DND-41 (cell line): ENCODE data around the gene PLRG1.

ENCODE experiments used
- ATAC-seq: fragments of 200-7000 bp; cut with Tn5 transposase; 3 replicates; pipeline ENCODE4 v1.9.1; 2021; ENCODE audit warnings: low read depth; ENCODE audit not compliant: insufficient read depth
- DNase-seq: peaks from one replicate; pipeline ENCODE4 v3.0.0-alpha.2; 2020
- H2AFZ ChIP-seq: 2 replicates; pipeline ENCODE4 v1.6.0; 2012; ENCODE audit warnings: low read depth, low read length
- H3K27ac ChIP-seq: 2 replicates; pipeline ENCODE4 v1.5.1; 2012; ENCODE audit warnings: low read length, inconsistent platforms
- H3K27me3 ChIP-seq: fragments of 200-600 bp; sonication (generic); 2 replicates; pipeline ENCODE4 v1.6.0; 2012; ENCODE audit warnings: low read length, mild to moderate bottlenecking, inconsistent platforms; ENCODE audit not compliant: insufficient read depth, poor library complexity
- H3K36me3 ChIP-seq: 2 replicates; pipeline ENCODE4 v1.5.1; 2012; ENCODE audit warnings: low read length, inconsistent platforms; ENCODE audit not compliant: insufficient read depth
- H3K4me1 ChIP-seq: 2 replicates; pipeline ENCODE4 v1.5.1; 2012; ENCODE audit warnings: mild to moderate bottlenecking, low read length; ENCODE audit not compliant: insufficient read depth
- H3K4me2 ChIP-seq: 2 replicates; pipeline ENCODE4 v1.6.0; 2012; ENCODE audit warnings: mild to moderate bottlenecking, moderate library complexity, low read length, inconsistent platforms; ENCODE audit not compliant: insufficient read depth
- H3K4me3 ChIP-seq, 2 experiments: fragments of 200-600 bp in 1 of 2; shearing (Covaris generic) in 1 of 2; 2 replicates each; pipeline ENCODE4 v1.5.1; 2012 to 2016; ENCODE audit warnings: inconsistent platforms in 2 of 2, low read length in 2 of 2, mild to moderate bottlenecking in 2 of 2, low read depth in 1 of 2, moderate library complexity in 1 of 2
- H3K79me2 ChIP-seq: 2 replicates; pipeline ENCODE4 v1.6.0; 2012; ENCODE audit warnings: low read length, inconsistent platforms; ENCODE audit not compliant: insufficient read depth
- H3K9ac ChIP-seq: 2 replicates; pipeline ENCODE4 v1.6.0; 2012; ENCODE audit warnings: low read depth, mild to moderate bottlenecking, inconsistent platforms, low read length, moderate library complexity
- H3K9me3 ChIP-seq: 2 replicates; pipeline ENCODE4 v1.5.1; 2012; ENCODE audit warnings: low read length, moderate library complexity, mild to moderate bottlenecking, inconsistent platforms; ENCODE audit not compliant: insufficient read depth, severe bottlenecking
- H4K20me1 ChIP-seq: 2 replicates; pipeline ENCODE4 v1.6.0; 2012; ENCODE audit warnings: low read length; ENCODE audit not compliant: insufficient read depth
- EZH2 ChIP-seq: IDR thresholded peaks from 3 replicates; pipeline ENCODE4 v1.6.1; 2012; ENCODE audit warnings: borderline replicate concordance, low read depth, mild to moderate bottlenecking, moderate library complexity, low read length, inconsistent platforms; ENCODE audit not compliant: severe bottlenecking
- TF ChIP-seq, protein P1 (sequence below): IDR thresholded peaks from 2 replicates; pipeline ENCODE4 v1.5.1; 2012; ENCODE audit warnings: borderline replicate concordance, low read length, moderate library complexity, mild to moderate bottlenecking; ENCODE audit not compliant: poor library complexity, severe bottlenecking; ENCODE audit errors: extremely low read depth

Gene PLRG1

DNA sequence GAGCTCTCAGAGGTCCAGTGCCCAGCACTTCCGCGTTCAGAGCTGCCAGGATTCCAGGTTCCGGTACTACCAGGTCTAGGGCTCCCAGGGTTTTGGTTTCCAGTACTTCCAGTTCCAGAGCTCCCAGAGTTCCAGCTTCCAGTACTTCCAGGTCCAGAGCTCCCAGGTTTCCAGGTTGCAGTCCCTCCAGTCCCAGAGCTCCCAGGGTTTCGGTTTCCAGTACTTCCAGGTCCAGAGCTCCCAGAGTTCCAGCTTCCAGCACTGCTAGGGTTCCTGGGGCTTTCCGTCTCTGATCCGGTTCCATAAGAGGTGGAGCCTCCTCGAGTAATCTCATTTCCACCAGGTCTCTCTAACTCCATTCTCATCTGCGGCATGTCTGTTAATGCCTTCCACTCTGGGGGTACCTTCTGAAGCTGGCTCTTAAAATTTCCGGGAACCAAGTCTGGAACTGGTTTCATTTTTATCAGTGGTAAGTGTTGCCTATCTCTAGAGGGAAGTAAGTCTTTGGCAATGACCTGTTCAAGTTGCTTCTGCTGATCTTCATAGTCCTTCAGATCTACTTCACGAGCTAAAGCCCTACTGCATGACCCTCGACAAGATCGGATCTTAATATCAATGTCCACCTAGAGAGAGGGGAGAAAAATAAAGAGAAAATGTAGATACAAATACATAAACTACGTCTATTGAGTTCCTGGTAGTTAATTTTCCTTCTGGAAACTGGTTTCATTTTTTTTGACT lies 36.3 kb upstream of the PLRG1 start:
- Histone ChIP-seq H3K4me1 (no peaks in the 10 kb centered on the region), H4K20me1 (no peaks in the 10 kb centered on the region), H3K4me3 (no peak overlapping the region), H3K79me2 (no peaks in the 10 kb centered on the region), H3K27me3 (peaks cover 17% of the 10 kb centered on the region), H3K4me2 (no peak overlapping the region), H3K9me3 (no peaks in the 10 kb centered on the region), H3K27ac (no peak overlapping the region), H3K9ac (no peak overlapping the region), H2AFZ (no peak overlapping the region), H3K36me3 (no peaks in the 10 kb centered on the region)
- DNase-seq = no peak
- TF ChIP-seq, protein P1, sequence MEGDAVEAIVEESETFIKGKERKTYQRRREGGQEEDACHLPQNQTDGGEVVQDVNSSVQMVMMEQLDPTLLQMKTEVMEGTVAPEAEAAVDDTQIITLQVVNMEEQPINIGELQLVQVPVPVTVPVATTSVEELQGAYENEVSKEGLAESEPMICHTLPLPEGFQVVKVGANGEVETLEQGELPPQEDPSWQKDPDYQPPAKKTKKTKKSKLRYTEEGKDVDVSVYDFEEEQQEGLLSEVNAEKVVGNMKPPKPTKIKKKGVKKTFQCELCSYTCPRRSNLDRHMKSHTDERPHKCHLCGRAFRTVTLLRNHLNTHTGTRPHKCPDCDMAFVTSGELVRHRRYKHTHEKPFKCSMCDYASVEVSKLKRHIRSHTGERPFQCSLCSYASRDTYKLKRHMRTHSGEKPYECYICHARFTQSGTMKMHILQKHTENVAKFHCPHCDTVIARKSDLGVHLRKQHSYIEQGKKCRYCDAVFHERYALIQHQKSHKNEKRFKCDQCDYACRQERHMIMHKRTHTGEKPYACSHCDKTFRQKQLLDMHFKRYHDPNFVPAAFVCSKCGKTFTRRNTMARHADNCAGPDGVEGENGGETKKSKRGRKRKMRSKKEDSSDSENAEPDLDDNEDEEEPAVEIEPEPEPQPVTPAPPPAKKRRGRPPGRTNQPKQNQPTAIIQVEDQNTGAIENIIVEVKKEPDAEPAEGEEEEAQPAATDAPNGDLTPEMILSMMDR = no peak
- TF ChIP-seq EZH2 = no peak
- no peak for ATAC-seq

DNA sequence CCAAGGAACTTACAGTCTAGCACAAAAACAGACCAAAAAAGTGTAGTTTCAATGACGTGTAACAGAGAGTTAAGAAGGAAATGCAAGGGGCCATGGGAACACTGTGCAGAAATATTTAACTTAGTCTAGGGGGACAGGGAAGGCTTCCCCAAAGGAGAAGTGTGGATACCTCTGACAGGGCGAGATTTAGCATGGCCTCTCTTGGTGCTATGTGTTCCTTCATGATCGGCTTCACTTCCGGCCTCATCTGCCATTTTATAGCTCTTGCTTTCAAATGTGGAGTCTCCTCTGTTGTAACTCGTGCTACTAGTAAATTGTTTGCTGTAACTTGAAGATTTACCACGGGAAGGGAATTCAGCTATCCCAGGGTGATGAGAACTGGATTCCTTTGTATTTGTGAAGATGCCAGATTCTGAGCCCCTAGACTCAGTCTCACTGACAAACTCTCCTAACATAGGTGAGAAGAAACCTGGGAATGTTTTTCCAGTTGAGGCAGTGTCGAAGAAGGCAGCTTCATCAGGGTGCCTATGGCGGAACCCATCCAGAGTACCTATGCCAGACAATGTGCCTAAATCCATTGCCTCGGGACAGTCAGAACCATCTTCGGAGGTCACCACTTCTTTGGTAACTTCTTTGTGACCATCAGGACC lies 35.3 kb upstream of the PLRG1 start:
- Histone ChIP-seq H3K4me3 (no peak overlapping the region), H3K4me2 (no peak overlapping the region), H3K36me3 (no peaks in the 10 kb centered on the region), H2AFZ (no peak overlapping the region), H3K79me2 (no peaks in the 10 kb centered on the region), H3K9ac (no peak overlapping the region), H3K27me3 (peaks cover 17% of the 10 kb centered on the region), H4K20me1 (no peaks in the 10 kb centered on the region), H3K9me3 (no peaks in the 10 kb centered on the region), H3K27ac (no peak overlapping the region), H3K4me1 (no peaks in the 10 kb centered on the region)
- DNase-seq (no peak), ATAC-seq (no peak)
- TF ChIP-seq, protein P1 = no peak
- no peak for TF ChIP-seq EZH2

DNA sequence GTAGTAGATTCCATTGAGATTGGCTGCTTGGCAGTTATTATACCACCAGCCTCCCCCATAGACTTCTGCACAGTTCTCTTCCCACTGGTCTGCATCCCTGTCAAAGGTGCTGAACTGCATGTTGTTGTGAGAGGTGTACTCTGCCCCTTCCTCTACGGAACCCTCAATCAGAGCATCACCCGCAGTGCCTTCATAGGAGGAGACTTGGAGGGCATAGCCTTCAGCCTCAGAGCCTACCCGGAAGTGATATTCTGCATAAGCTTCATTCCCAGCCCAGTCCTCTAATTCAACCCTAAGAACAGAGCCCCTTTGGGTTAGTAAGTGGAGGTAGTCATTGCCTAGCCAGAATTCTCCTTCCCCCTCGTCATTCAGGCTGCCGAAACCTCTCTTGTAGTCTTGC lies 34.1 kb upstream of the PLRG1 start:
- Histone ChIP-seq H3K4me2 (no peak overlapping the region), H3K4me1 (no peaks in the 10 kb centered on the region), H3K9ac (no peak overlapping the region), H3K27me3 (peaks cover 13% of the 10 kb centered on the region), H3K36me3 (no peaks in the 10 kb centered on the region), H3K79me2 (no peaks in the 10 kb centered on the region), H2AFZ (no peak overlapping the region), H3K27ac (no peak overlapping the region), H3K9me3 (no peaks in the 10 kb centered on the region), H3K4me3 (no peak overlapping the region), H4K20me1 (no peaks in the 10 kb centered on the region)
- DNase-seq = no peak
- no peak for ATAC-seq
- no peak for TF ChIP-seq EZH2
- TF ChIP-seq, protein P1 = no peak
